Neural cell (in vitro differentiated cells): Measurements from ENCODE around the gene RNF187. TPM values are rescaled to one million over a fixed set of nuclear protein-coding genes. Genes with fewer than 3 reads are reported as not detected.

Experiments
- H2AFZ ChIP-seq: fragments of 200-600, 300-800 bp; sonication (generic), shearing (Covaris generic); 2 replicates; pipeline ENCODE4 v1.6.0; 2014; ENCODE audit warnings: low read depth, mild to moderate bottlenecking, antibody characterized with exemption, low read length, moderate library complexity
- H3F3A ChIP-seq: fragments of 200-600 bp; shearing (Covaris generic); 2 replicates; pipeline ENCODE4 v1.6.1; 2016; ENCODE audit warnings: mild to moderate bottlenecking, moderate library complexity, mixed read lengths, antibody characterized with exemption, low read length; ENCODE audit not compliant: insufficient read depth, poor library complexity, severe bottlenecking
- H3K27ac ChIP-seq: fragments of 200-600, 300-800 bp; sonication (generic), shearing (Covaris generic); 2 replicates; pipeline ENCODE4 v1.5.1; 2014; ENCODE audit warnings: mild to moderate bottlenecking, low read length, moderate library complexity
- H3K27me3 ChIP-seq: fragments of 300-800, 200-600 bp; sonication (generic), shearing (Covaris generic); 2 replicates; pipeline ENCODE4 v1.6.0; 2014; ENCODE audit warnings: mild to moderate bottlenecking, low read depth, low read length, moderate library complexity; ENCODE audit not compliant: insufficient read depth
- H3K36me3 ChIP-seq: fragments of 300-800, 200-600 bp; sonication (generic), shearing (Covaris generic); 2 replicates; pipeline ENCODE4 v1.5.1; 2014; ENCODE audit warnings: mild to moderate bottlenecking, antibody characterized with exemption, low read length, moderate library complexity; ENCODE audit not compliant: insufficient read depth
- H3K4me2 ChIP-seq: fragments of 300-800, 200-600 bp; sonication (generic), shearing (Covaris generic); 2 replicates; pipeline ENCODE4 v1.6.0; 2014; ENCODE audit warnings: mild to moderate bottlenecking, low read length
- H3K4me3 ChIP-seq: fragments of 300-800, 200-600 bp; sonication (generic), shearing (Covaris generic); 2 replicates; pipeline ENCODE4 v1.5.1; 2014; ENCODE audit warnings: mild to moderate bottlenecking, low read length, moderate library complexity
- H3K79me2 ChIP-seq: fragments of 200-600 bp; shearing (Covaris generic); replicated peaks from 2 replicates; pipeline ENCODE4 v1.6.0; 2014; ENCODE audit warnings: mild to moderate bottlenecking, low read length, moderate library complexity; ENCODE audit not compliant: insufficient read depth
- H3K9ac ChIP-seq: fragments of 300-800, 200-600 bp; sonication (generic), shearing (Covaris generic); 2 replicates; pipeline ENCODE4 v1.6.1; 2016; ENCODE audit warnings: mild to moderate bottlenecking, low read length, mixed read lengths
- H3K9me2 ChIP-seq: fragments of 200-600 bp; shearing (Covaris generic); 2 replicates; pipeline ENCODE4 v1.6.1; 2016; ENCODE audit warnings: mild to moderate bottlenecking, low read length, mixed read lengths; ENCODE audit not compliant: insufficient read depth
- H3K9me3 ChIP-seq: fragments of 200-600, 300-800 bp; sonication (generic), shearing (Covaris generic); 2 replicates; pipeline ENCODE4 v1.6.1; 2016; ENCODE audit warnings: mild to moderate bottlenecking, mixed run types, low read length, moderate library complexity, mixed read lengths
- H4K20me1 ChIP-seq: fragments of 200-600 bp; shearing (Covaris generic); 2 replicates; pipeline ENCODE4 v1.6.1; 2016; ENCODE audit warnings: mild to moderate bottlenecking, mixed run types; ENCODE audit not compliant: insufficient read depth
- EP300 ChIP-seq: fragments of 450-650 bp; conservative IDR thresholded peaks from 2 replicates; pipeline ENCODE4 v1.6.1; 2014; ENCODE audit warnings: antibody characterized with exemption, mild to moderate bottlenecking, moderate library complexity; ENCODE audit not compliant: poor library complexity, severe bottlenecking
- EZH2 ChIP-seq: fragments of 200-600, 300-800 bp; shearing (Covaris generic), sonication (generic); IDR thresholded peaks from 2 replicates; pipeline ENCODE4 v1.6.1; 2014; ENCODE audit warnings: antibody characterized with exemption, low read length, borderline replicate concordance, mild to moderate bottlenecking; ENCODE audit not compliant: insufficient read depth, poor library complexity, severe bottlenecking
- MXI1 ChIP-seq: fragments of 450-650 bp; conservative IDR thresholded peaks from 2 replicates; pipeline ENCODE4 v1.6.1; 2014; ENCODE audit warnings: antibody characterized with exemption, mild to moderate bottlenecking; ENCODE audit not compliant: poor library complexity, severe bottlenecking
- POLR2AphosphoS5 ChIP-seq: IDR thresholded peaks from 2 replicates; pipeline ENCODE4 v1.6.1; 2012
- RAD21 ChIP-seq: fragments of 450-650 bp; conservative IDR thresholded peaks from 2 replicates; pipeline ENCODE4 v1.6.1; 2014; ENCODE audit warnings: antibody characterized with exemption, mild to moderate bottlenecking, moderate library complexity
- REST ChIP-seq: IDR thresholded peaks from 2 replicates; pipeline ENCODE4 v1.6.1; 2012; ENCODE audit warnings: borderline replicate concordance
- SMC3 ChIP-seq: fragments of 450-650 bp; conservative IDR thresholded peaks from 2 replicates; pipeline ENCODE4 v1.6.1; 2014; ENCODE audit warnings: antibody characterized with exemption, mild to moderate bottlenecking, moderate library complexity; ENCODE audit not compliant: poor library complexity
- TAF1 ChIP-seq: IDR thresholded peaks from 2 replicates; pipeline ENCODE4 v1.6.1; 2012; ENCODE audit warnings: low read depth
- polyA plus RNA-seq: library from polyadenylated mRNA; depleted of rRNA; stranded (reverse); fragments of >200 nt; gene quantifications from 2 replicates; pipeline ENCODE4 v1.2.3, GENCODE V29; 2014
- TF ChIP-seq, protein P1 (sequence below): fragments of 450-650 bp; IDR thresholded peaks from 2 replicates; pipeline ENCODE4 v1.5.1; 2014; ENCODE audit warnings: antibody characterized with exemption, mild to moderate bottlenecking, moderate library complexity; ENCODE audit not compliant: poor library complexity, severe bottlenecking

RNF187 gene
- polyA plus RNA-seq, 1 donor from 2014 or later: 73.6 TPM

GRCh38 chr1:228511546-228512445, 24.6 kb downstream of the RNF187 start:
- no peaks in the 10 kb centered on the region for H3F3A ChIP-seq
- H4K20me1 ChIP-seq: no peaks in the 10 kb centered on the region
- no peak for TF ChIP-seq EP300
- TF ChIP-seq POLR2AphosphoS5: no peak
- TF ChIP-seq RAD21: no peak
- TF ChIP-seq, protein P1, sequence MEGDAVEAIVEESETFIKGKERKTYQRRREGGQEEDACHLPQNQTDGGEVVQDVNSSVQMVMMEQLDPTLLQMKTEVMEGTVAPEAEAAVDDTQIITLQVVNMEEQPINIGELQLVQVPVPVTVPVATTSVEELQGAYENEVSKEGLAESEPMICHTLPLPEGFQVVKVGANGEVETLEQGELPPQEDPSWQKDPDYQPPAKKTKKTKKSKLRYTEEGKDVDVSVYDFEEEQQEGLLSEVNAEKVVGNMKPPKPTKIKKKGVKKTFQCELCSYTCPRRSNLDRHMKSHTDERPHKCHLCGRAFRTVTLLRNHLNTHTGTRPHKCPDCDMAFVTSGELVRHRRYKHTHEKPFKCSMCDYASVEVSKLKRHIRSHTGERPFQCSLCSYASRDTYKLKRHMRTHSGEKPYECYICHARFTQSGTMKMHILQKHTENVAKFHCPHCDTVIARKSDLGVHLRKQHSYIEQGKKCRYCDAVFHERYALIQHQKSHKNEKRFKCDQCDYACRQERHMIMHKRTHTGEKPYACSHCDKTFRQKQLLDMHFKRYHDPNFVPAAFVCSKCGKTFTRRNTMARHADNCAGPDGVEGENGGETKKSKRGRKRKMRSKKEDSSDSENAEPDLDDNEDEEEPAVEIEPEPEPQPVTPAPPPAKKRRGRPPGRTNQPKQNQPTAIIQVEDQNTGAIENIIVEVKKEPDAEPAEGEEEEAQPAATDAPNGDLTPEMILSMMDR: no peak
- TF ChIP-seq SMC3: no peak
- TF ChIP-seq EZH2: no peak
- no peak for TF ChIP-seq REST
- no peak for TF ChIP-seq MXI1
- TF ChIP-seq TAF1: no peak
- no peaks in the 10 kb centered on the region for H3K9me3 ChIP-seq
- no peaks in the 10 kb centered on the region for H3K36me3 ChIP-seq
- H3K27me3 ChIP-seq: peaks cover 12% of the 10 kb centered on the region
- H3K4me2 ChIP-seq: no peak overlapping the region
- H3K79me2 ChIP-seq: no peaks in the 10 kb centered on the region
- H3K9ac ChIP-seq: no peak overlapping the region
- H3K4me3 ChIP-seq: no peak overlapping the region
- H3K9me2 ChIP-seq: no peaks in the 10 kb centered on the region
- no peak overlapping the region for H2AFZ ChIP-seq
- H3K27ac ChIP-seq: no peak overlapping the region

- Histone ChIP-seq H3K4me2 (no peak overlapping the region), H3K79me2 (no peaks in the 10 kb centered on the region), H3K4me3 (no peak overlapping the region), H3K27ac (no peak overlapping the region), H3F3A (no peaks in the 10 kb centered on the region), H3K27me3 (peaks cover 22% of the 10 kb centered on the region), H4K20me1 (no peaks in the 10 kb centered on the region), H3K9me2 (no peaks in the 10 kb centered on the region), H2AFZ (no peak overlapping the region), H3K36me3 (no peaks in the 10 kb centered on the region), H3K9ac (no peak overlapping the region), H3K9me3 (no peaks in the 10 kb centered on the region)
- TF ChIP-seq EP300 (no peak), POLR2AphosphoS5 (no peak), EZH2 (no peak), RAD21 (no peak), MXI1 (no peak), TAF1 (no peak), SMC3 (no peak), REST (no peak)
- TF ChIP-seq, protein P1: no peak
These were observed 25.6 kb downstream of the RNF187 start for GRCh38 chr1:228512781-228513198.
